NT2/D1 (cell line): ENCODE data around the gene KRAS.

Source experiments
- YY1 ChIP-seq: IDR thresholded peaks from 2 replicates; pipeline ENCODE4 v1.6.1; 2011; ENCODE audit not compliant: insufficient read length, insufficient read depth
- ZNF274 ChIP-seq: IDR thresholded peaks from 2 replicates; pipeline ENCODE4 v1.6.1; 2011; ENCODE audit warnings: mild to moderate bottlenecking, low read depth, low read length

DNA sequence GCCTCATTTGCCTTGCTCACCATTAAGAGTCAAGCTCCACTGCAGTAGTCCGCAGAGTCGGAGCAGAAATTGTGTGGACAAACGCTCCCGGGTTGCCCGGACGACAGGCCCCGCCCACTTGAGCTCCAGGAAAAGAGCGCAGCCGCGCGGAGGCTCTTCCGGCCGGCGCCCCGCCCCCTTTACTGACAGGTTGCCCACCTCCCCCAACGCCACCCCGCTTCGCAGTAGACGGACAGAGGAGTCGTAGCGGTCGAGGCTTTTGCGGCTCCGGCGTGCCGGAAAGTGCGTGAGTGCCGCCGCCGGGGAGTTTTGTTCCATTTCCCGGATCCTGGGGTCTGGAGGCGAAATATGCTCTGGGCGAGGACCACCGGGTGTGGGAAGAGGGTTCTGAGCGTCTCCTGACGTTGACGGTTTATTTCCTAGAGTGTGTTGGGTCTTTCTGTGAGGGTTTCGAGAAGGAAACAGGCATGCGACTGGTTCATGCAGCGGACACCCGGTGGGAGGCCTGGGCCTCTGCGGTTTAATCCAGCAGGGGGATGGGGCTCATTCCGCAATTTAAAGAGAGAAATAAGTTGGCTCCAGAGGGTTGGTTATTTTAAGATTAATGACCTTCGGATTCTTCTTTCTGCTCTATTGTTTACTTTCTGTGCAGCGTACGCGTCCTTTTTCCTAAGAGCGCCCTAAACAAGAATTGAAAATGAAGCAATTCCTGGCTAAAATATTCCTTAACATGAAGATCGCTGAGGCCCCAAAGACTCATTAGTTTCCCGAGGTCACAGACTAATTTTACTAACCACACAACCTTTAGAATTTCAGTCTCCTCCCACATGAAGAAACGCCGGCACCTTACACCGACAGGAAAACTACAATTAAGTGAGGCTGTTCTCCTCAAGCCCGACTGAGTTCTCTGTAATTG, 55.4 kb downstream of the KRAS start, which contains the start of the genes DNAI7 and ETFRF1:
- TF ChIP-seq YY1 (no peak), ZNF274 (no peak)
